DOHH2 (cell line): ENCODE measurements around the gene CNPY3.

Source experiments
- EZH2phosphoT487 ChIP-seq: fragments of 200-600 bp; sonication (generic); IDR thresholded peaks from 2 replicates; pipeline ENCODE4 v1.6.1; 2017; ENCODE audit warnings: borderline replicate concordance, mild to moderate bottlenecking, antibody characterized with exemption, low read length, moderate library complexity, mixed read lengths
- TF ChIP-seq, protein P1 (sequence below): fragments of 200-600 bp; sonication (generic); IDR thresholded peaks from one replicate; pipeline ENCODE4 v1.5.1; 2014; ENCODE audit warnings: antibody characterized with exemption, mild to moderate bottlenecking, low read depth, low read length; ENCODE audit not compliant: poor library complexity, severe bottlenecking

DNA sequence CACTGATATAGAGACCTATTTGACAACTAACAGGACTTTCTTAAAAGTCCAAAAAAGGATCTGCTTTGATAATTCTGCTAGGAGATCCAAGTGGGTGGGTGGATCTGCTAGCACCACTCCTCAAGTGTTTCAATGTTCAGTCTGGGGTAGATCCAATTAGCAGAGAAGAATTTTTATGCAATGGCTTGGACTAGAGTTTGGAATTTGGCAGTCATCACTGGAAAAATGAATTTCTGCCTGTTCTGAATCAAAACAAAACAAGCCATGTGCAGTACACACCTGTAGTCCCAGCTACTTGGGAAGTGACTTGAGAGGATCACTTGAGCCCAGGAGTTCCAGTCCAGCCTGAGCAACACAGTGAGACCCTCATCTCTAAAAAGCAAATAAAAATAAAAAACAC lies 18.7 kb downstream of the CNPY3 start:
- TF ChIP-seq, protein P1, sequence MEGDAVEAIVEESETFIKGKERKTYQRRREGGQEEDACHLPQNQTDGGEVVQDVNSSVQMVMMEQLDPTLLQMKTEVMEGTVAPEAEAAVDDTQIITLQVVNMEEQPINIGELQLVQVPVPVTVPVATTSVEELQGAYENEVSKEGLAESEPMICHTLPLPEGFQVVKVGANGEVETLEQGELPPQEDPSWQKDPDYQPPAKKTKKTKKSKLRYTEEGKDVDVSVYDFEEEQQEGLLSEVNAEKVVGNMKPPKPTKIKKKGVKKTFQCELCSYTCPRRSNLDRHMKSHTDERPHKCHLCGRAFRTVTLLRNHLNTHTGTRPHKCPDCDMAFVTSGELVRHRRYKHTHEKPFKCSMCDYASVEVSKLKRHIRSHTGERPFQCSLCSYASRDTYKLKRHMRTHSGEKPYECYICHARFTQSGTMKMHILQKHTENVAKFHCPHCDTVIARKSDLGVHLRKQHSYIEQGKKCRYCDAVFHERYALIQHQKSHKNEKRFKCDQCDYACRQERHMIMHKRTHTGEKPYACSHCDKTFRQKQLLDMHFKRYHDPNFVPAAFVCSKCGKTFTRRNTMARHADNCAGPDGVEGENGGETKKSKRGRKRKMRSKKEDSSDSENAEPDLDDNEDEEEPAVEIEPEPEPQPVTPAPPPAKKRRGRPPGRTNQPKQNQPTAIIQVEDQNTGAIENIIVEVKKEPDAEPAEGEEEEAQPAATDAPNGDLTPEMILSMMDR = no peak
- TF ChIP-seq EZH2phosphoT487 = no peak
